ENCODE measurements around the gene SBK3.

DNA sequence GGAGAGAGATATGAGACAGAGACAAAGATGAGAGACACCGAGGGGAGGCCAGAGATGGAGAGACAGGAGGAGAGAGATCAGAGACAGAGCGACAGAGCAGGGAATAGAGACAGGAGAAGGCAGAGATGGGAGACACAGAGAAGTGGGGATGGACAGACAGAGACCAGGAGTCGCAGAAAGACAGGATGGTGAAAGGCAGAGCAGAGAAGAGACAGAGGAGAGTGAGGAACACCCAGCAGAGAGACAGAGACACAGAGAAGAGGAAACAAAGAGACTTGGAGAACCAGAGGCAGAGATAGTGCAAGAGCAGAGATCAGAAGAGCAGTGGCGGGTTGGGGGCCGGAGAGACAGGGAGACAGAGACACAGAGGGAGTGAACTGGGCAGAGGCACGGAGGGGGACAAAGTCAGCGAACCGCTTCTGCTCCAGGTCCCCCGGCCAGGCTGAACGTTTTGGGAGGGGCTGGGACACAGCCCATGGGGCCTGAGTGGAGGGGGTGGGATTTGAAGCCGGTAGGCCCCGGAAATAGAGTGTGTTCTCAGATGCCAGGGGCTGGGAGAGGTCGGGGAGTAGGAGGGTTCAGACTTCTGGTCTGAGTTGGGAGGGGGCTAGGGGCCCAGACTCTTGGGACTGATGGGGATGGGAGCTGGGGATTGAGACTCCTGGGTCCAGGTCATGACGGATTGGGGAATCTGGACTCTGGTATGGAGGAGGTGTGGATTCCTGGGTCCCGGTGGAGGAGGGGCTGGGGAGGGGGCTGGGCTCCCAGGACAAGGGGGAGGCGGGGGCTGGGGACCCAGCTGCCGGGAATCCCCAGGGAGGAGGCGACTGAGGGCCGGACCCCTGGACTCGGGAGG is 34.7 kb upstream of the SBK3 start:
- TF ChIP-seq POLR2A (IDR thresholded peaks at IDR 0.05) (no peak), POLR2AphosphoS5 (IDR thresholded peaks at IDR 0.05) (no peak)
- TF ChIP-seq, protein P1, sequence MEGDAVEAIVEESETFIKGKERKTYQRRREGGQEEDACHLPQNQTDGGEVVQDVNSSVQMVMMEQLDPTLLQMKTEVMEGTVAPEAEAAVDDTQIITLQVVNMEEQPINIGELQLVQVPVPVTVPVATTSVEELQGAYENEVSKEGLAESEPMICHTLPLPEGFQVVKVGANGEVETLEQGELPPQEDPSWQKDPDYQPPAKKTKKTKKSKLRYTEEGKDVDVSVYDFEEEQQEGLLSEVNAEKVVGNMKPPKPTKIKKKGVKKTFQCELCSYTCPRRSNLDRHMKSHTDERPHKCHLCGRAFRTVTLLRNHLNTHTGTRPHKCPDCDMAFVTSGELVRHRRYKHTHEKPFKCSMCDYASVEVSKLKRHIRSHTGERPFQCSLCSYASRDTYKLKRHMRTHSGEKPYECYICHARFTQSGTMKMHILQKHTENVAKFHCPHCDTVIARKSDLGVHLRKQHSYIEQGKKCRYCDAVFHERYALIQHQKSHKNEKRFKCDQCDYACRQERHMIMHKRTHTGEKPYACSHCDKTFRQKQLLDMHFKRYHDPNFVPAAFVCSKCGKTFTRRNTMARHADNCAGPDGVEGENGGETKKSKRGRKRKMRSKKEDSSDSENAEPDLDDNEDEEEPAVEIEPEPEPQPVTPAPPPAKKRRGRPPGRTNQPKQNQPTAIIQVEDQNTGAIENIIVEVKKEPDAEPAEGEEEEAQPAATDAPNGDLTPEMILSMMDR (IDR thresholded peaks at IDR 0.05) = no peak

Data from prostate gland (tissue), 2 donors.